Body of pancreas (tissue), 4 donors: ENCODE results near the gene LRIT2. TPM values are rescaled to one million over a fixed set of nuclear protein-coding genes. Genes with fewer than 3 reads are reported as not detected.

ENCODE experiments used
- ATAC-seq: fragments of 150-250 bp; one replicate; pipeline ENCODE4 v1.9.1; 2016
- DNase-seq, 4 donors: peaks; one replicate each; pipeline ENCODE4 v3.0.0-alpha.2; 2019
- H3K27ac ChIP-seq, 4 donors: fragments of 200-600 bp; sonication (generic); 1 replicate in 3 of 4; 2 replicates in 1 of 4; pipeline versions ENCODE4 v1.5.1 to v1.6.1; 2016 to 2019; ENCODE audit warnings: mild to moderate bottlenecking in 1 of 4, mixed read lengths in 1 of 4, moderate library complexity in 1 of 4
- H3K27me3 ChIP-seq, 2 donors: fragments of 200-600 bp; sonication (generic); one replicate each; pipeline ENCODE4 v1.6.0; 2016; ENCODE audit warnings: mild to moderate bottlenecking in 1 of 2
- H3K36me3 ChIP-seq, 2 donors: fragments of 200-600 bp; sonication (generic); replicated peaks in 1 of 2; 2 replicates each; pipeline ENCODE4 v1.5.1; 2016; ENCODE audit warnings: low read depth in 2 of 2; ENCODE audit not compliant: insufficient read depth in 1 of 2
- H3K4me1 ChIP-seq: fragments of 200-600 bp; sonication (generic); one replicate; pipeline ENCODE4 v1.6.0; 2016
- H3K4me3 ChIP-seq, 2 donors: fragments of 200-600 bp; sonication (generic); 1 replicate in 1 of 2; 2 replicates in 1 of 2; pipeline ENCODE4 v1.5.1; 2016 to 2019
- H3K9me3 ChIP-seq, 3 donors: fragments of 200-600 bp; sonication (generic); 1 replicate in 2 of 3; 2 replicates in 1 of 3; pipeline ENCODE4 v1.5.1; 2016
- CTCF ChIP-seq, 7 experiments: fragments of 450-650 bp in 4 of 7; fragments of 200-600 bp in 3 of 7; sonication (generic) in 3 of 7; IDR thresholded peaks; one replicate each; pipeline ENCODE4 v1.5.1; 2016 to 2019; ENCODE audit warnings: antibody characterized with exemption in 7 of 7
- POLR2A ChIP-seq, 3 donors: fragments of 450-650 bp; IDR thresholded peaks; one replicate each; pipeline ENCODE4 v1.6.1; 2016; ENCODE audit warnings: antibody characterized with exemption in 3 of 3, mild to moderate bottlenecking in 2 of 3
- WGBS, 2 donors: methylation state at CpG; one replicate each; pipeline ENCODE4 v1.1.5; 2017; 5-methylcytosine and 5-hydroxymethylcytosine counted together
- intact Hi-C: fragments of 100-400 bp; cut with DNase I; formaldehyde crosslinking; loops from one replicate; pipeline ENCODE4 v1.15.1; 2023
- total RNA-seq, 2 donors: library from RNA; depleted of rRNA; stranded (reverse); fragments of >200 nt; gene quantifications; one replicate each; pipeline ENCODE4 v1.1.0, GENCODE V29; 2016

The LRIT2 gene
- total RNA-seq, 2 donors from 2014 or later = not detected

GRCh38 chr10:84221916-84222315 is 3.4 kb downstream of the LRIT2 start:
- 63 to 83% methylated on average over 1 to 7 of the region's 8 CpGs for whole genome bisulfite sequencing, 2 donors
- Histone ChIP-seq H3K27me3 (no peaks in the 10 kb centered on the region), H3K4me1 (no peaks in the 10 kb centered on the region), H3K36me3 (no peaks in the 10 kb centered on the region), H3K27ac (no peak overlapping the region), H3K9me3 (no peaks in the 10 kb centered on the region), H3K4me3 (no peak overlapping the region)
- DNase-seq (no peak), ATAC-seq (no peak)
- intact Hi-C loops = no loop called here
- TF ChIP-seq POLR2A (IDR thresholded peaks at IDR 0.05) = no peak
- TF ChIP-seq CTCF (IDR thresholded peaks at IDR 0.05) = no peak

- Histone ChIP-seq H3K36me3 (no peaks in the 10 kb centered on the region), H3K27me3 (no peaks in the 10 kb centered on the region), H3K9me3 (no peaks in the 10 kb centered on the region), H3K4me1 (no peaks in the 10 kb centered on the region), H3K4me3 (no peak overlapping the region), H3K27ac (no peak overlapping the region)
- TF ChIP-seq CTCF (IDR thresholded peaks at IDR 0.05) = no peak
- TF ChIP-seq POLR2A (IDR thresholded peaks at IDR 0.05) = no peak
- no peak for ATAC-seq
- DNase-seq = no peak
- intact Hi-C loops = no loop called here
- WGBS, 2 donors = 65 to 76% methylated on average over 4 of the region's 4 CpGs
These were observed 7.6 kb downstream of the LRIT2 start for GRCh38 chr10:84217746-84218145.

GRCh38 chr10:84216834-84217233 is 8.5 kb downstream of the LRIT2 start:
- H3K27me3 ChIP-seq = no peaks in the 10 kb centered on the region
- no peak for DNase-seq
- intact Hi-C loops = no loop called here
- no peak overlapping the region for H3K27ac ChIP-seq
- no peak for ATAC-seq
- TF ChIP-seq CTCF (IDR thresholded peaks at IDR 0.05) = no peak
- no peak for TF ChIP-seq POLR2A (IDR thresholded peaks at IDR 0.05)
- no peaks in the 10 kb centered on the region for H3K36me3 ChIP-seq
- WGBS, 2 donors = 83 to 84% methylated on average over 7 to 9 of the region's 9 CpGs
- no peak overlapping the region for H3K4me3 ChIP-seq
- no peaks in the 10 kb centered on the region for H3K9me3 ChIP-seq
- no peaks in the 10 kb centered on the region for H3K4me1 ChIP-seq

GRCh38 chr10:84214612-84215235 is 10.6 kb downstream of the LRIT2 start:
- Histone ChIP-seq H3K4me3 (no peak overlapping the region), H3K4me1 (no peaks in the 10 kb centered on the region), H3K36me3 (no peaks in the 10 kb centered on the region), H3K27me3 (no peaks in the 10 kb centered on the region), H3K9me3 (no peaks in the 10 kb centered on the region), H3K27ac (no peak overlapping the region)
- 44 to 46% methylated on average over 12 of the region's 12 CpGs for WGBS, 2 donors
- TF ChIP-seq CTCF (IDR thresholded peaks at IDR 0.05) (peak in 4 of 7 experiments; percentile 8 to 30 (median 17)), POLR2A (IDR thresholded peaks at IDR 0.05) (no peak)
- no peak for ATAC-seq
- DNase-seq = no peak
- intact Hi-C loops = no loop called here

- ATAC-seq (no peak), DNase-seq (no peak)
- 53 to 63% methylated on average over 14 to 25 of the region's 25 CpGs for WGBS, 2 donors
- intact Hi-C loops = no loop called here
- no peaks in the 10 kb centered on the region for H3K4me1 ChIP-seq
- TF ChIP-seq CTCF (IDR thresholded peaks at IDR 0.05) = no peak
- TF ChIP-seq POLR2A (IDR thresholded peaks at IDR 0.05) = no peak
- no peak overlapping the region for H3K4me3 ChIP-seq
- H3K27ac ChIP-seq = no peak overlapping the region
- H3K36me3 ChIP-seq = no peaks in the 10 kb centered on the region
- H3K9me3 ChIP-seq = no peaks in the 10 kb centered on the region
- no peaks in the 10 kb centered on the region for H3K27me3 ChIP-seq
These were observed 11.2 kb downstream of the LRIT2 start for GRCh38 chr10:84214046-84214572.
